ENCODE measurements around the gene DHRS11. TPM values are rescaled to one million over a fixed set of nuclear protein-coding genes. Genes with fewer than 3 reads are reported as not detected.

DHRS11 gene
- total and polyA plus RNA-seq, 4 experiments from 2014 or later = 3.6 to 7.8 (median 5.6) TPM

DNA sequence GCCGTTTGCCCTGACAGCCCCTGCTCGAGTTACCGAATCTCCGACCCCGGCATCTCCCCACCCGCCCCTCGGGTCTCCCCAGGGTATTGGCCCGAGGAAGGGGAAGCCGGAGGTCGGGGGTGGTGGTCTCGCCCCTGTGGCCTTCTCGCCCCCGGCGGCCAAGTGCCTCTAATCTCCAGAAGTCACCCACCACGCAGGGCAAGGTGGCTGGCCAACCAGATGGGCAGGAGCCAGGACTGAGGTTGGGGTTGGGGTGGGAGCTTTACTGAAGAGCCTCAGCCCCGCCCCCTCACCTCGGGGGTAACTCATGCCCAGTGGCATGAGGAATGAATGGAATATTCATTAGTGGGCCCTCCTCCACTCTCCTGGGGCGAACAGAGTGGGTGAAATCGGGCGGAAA, 637 bp downstream of the DHRS11 start:
- POLR2A ChIA-PET (ENCODE audit: partially characterized antibody) = interaction anchor here (1.0 to 4.2 kb wide), 4 partner anchors 10 to 58 kb away, joined by 4 to 39 read pairs (median 10); partner anchors contain the start of genes GGNBP2, MRM1, MYO19 and PIGW
- peak overlapping the region; percentile 35 to 82 (median 68) for H3K4me3 Mint-ChIP-seq
- Histone ChIP-seq H3K9me3 (ENCODE audit: control insufficient read depth in 1 of 2, low read length in 2 of 2) (no peaks in the 10 kb centered on the region), H3K27me3 (ENCODE audit: insufficient read depth, low read length) (no peaks in the 10 kb centered on the region), H3K4me1 (ENCODE audit: insufficient read depth, low read length) (peaks cover 20% of the 10 kb centered on the region), H3K27ac (ENCODE audit: low read depth, low read length) (peak overlapping the region; percentile 66), H3K4me3 (ENCODE audit: low read length in 2 of 2) (peak overlapping the region; percentile 11 to 62), H3K36me3 (ENCODE audit: insufficient read depth, low read length) (peaks cover 11% of the 10 kb centered on the region)
- no peaks in the 10 kb centered on the region for H3K27me3 Mint-ChIP-seq
- CTCF ChIA-PET (ENCODE audit: partially characterized antibody) = interaction anchor here (1.1 to 5.4 kb wide), 2 partner anchors 10 to 18 kb away, joined by 3 to 34 read pairs; partner anchors contain the start of gene MRM1
- no peaks in the 10 kb centered on the region for H3K9me3 Mint-ChIP-seq
- DNase-seq = no peak
- H3K27ac Mint-ChIP-seq = peak overlapping the region in 4 of 7 donors; percentile 22 to 66 (median 36)
- peaks cover 9 to 19% (median 16%) of the 10 kb centered on the region in 4 donors for H3K4me1 Mint-ChIP-seq
- peaks cover 3 to 21% of the 10 kb centered on the region in 2 donors for H3K36me3 Mint-ChIP-seq
- intact Hi-C loops (cut with micrococcal nuclease) = no loop called here

DNA sequence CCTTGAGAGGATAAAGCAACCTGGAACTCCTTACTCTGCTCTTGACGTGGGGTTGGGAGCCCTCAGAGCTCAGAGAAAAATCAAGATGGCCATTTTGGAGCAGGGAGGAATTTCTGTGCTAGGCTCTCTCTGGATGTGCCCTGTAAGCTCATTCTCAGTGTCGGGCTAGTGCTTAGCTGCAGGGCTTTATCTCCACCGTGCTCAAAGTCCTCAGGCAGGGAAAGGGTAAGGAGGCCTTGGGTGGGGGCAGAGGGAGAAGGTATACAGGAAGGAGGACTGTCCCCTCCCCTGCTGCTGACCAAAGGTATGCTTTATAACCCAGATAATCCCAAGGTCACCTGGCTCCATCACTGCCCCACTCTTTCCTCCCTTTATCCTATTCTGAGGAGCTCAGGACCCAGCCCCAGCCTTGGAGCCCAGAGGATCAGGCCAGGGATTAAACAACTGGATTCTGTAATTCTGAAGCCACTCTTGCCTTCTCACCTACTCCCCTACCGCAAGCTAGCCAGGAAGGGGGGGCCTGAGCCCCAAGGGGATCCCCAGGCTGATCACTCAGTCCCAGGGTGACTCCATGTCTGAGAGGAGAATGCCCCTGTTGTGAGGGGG, 1.1 kb downstream of the DHRS11 start:
- peak overlapping the region; percentile 11 to 62 for H3K4me3 ChIP-seq (ENCODE audit: low read length in 2 of 2)
- no peaks in the 10 kb centered on the region for H3K27me3 ChIP-seq (ENCODE audit: insufficient read depth, low read length)
- peaks cover 8% of the 10 kb centered on the region for H3K36me3 ChIP-seq (ENCODE audit: insufficient read depth, low read length)
- Mint-ChIP-seq H3K27me3 (no peaks in the 10 kb centered on the region), H3K36me3 (peaks cover 2 to 17% of the 10 kb centered on the region in 2 donors), H3K9me3 (no peaks in the 10 kb centered on the region), H3K27ac (peak overlapping the region in 4 of 7 donors; percentile 22 to 72 (median 39)), H3K4me3 (peak overlapping the region; percentile 47 to 82 (median 68)), H3K4me1 (peaks cover 9 to 23% (median 16%) of the 10 kb centered on the region in 4 donors)
- H3K27ac ChIP-seq (ENCODE audit: low read depth, low read length) = no peak overlapping the region
- ChIA-PET POLR2A (ENCODE audit: partially characterized antibody) (interaction anchor here (2.1 to 4.2 kb wide), 3 partner anchors 9 to 59 kb away, joined by 6 to 39 read pairs (median 15); partner anchors contain the start of genes GGNBP2, MRM1, MYO19 and PIGW), CTCF (ENCODE audit: partially characterized antibody) (interaction anchor here (1.1 to 5.4 kb wide), 2 partner anchors 9 to 18 kb away, joined by 3 to 34 read pairs; partner anchors contain the start of gene MRM1)
- DNase-seq = no peak
- peaks cover 20% of the 10 kb centered on the region for H3K4me1 ChIP-seq (ENCODE audit: insufficient read depth, low read length)
- intact Hi-C loops (cut with micrococcal nuclease) = no loop called here
- no peaks in the 10 kb centered on the region for H3K9me3 ChIP-seq (ENCODE audit: control insufficient read depth in 1 of 2, low read length in 2 of 2)

- no peak for DNase-seq
- H3K36me3 ChIP-seq (ENCODE audit: insufficient read depth, low read length) = peaks cover 6% of the 10 kb centered on the region
- POLR2A ChIA-PET (ENCODE audit: partially characterized antibody) = interaction anchor here (3.4 to 4.2 kb wide), 2 partner anchors 8 to 49 kb away, joined by 15 to 39 read pairs; partner anchors contain the start of genes GGNBP2 and MRM1
- peaks cover 0 to 12% of the 10 kb centered on the region in 2 donors for H3K36me3 Mint-ChIP-seq
- peaks cover 20% of the 10 kb centered on the region for H3K4me1 ChIP-seq (ENCODE audit: insufficient read depth, low read length)
- no peak overlapping the region for H3K27ac ChIP-seq (ENCODE audit: low read depth, low read length)
- no peaks in the 10 kb centered on the region for H3K27me3 ChIP-seq (ENCODE audit: insufficient read depth, low read length)
- no peak overlapping the region for H3K4me3 ChIP-seq (ENCODE audit: low read length in 2 of 2)
- peak overlapping the region in 1 of 7 donors; percentile 84 for H3K27ac Mint-ChIP-seq
- no peaks in the 10 kb centered on the region for H3K9me3 ChIP-seq (ENCODE audit: control insufficient read depth in 1 of 2, low read length in 2 of 2)
- intact Hi-C loops (cut with micrococcal nuclease) = no loop called here
- no peaks in the 10 kb centered on the region for H3K9me3 Mint-ChIP-seq
- H3K4me3 Mint-ChIP-seq = peak overlapping the region in 4 of 8 donors; percentile 19 to 68 (median 39)
- H3K4me1 Mint-ChIP-seq = peaks cover 9 to 23% (median 16%) of the 10 kb centered on the region in 4 donors
- H3K27me3 Mint-ChIP-seq = no peaks in the 10 kb centered on the region
- CTCF ChIA-PET (ENCODE audit: partially characterized antibody) = interaction anchor here (5.4 kb wide), 1 partner anchor 8 kb away, joined by 34 read pairs; the partner anchor contains the start of gene MRM1
These were observed 2.1 kb downstream of the DHRS11 start for GRCh38 chr17:36593656-36594316.

- Histone ChIP-seq H3K36me3 (ENCODE audit: insufficient read depth, low read length) (no peaks in the 10 kb centered on the region), H3K4me1 (ENCODE audit: insufficient read depth, low read length) (peaks cover 20% of the 10 kb centered on the region), H3K9me3 (ENCODE audit: control insufficient read depth in 1 of 2, low read length in 2 of 2) (no peaks in the 10 kb centered on the region), H3K27ac (ENCODE audit: low read depth, low read length) (no peak overlapping the region), H3K4me3 (ENCODE audit: low read length in 2 of 2) (no peak overlapping the region), H3K27me3 (ENCODE audit: insufficient read depth, low read length) (no peaks in the 10 kb centered on the region)
- ChIA-PET POLR2A (ENCODE audit: partially characterized antibody) (interaction anchor here (3.4 kb wide), 1 partner anchor 50 kb away, joined by 15 read pairs; the partner anchor contains the start of gene GGNBP2), CTCF (ENCODE audit: partially characterized antibody) (no interaction called here)
- Mint-ChIP-seq H3K4me3 (peak overlapping the region in 1 of 8 donors; percentile 17), H3K27ac (no peak overlapping the region), H3K4me1 (peaks cover 7 to 23% (median 16%) of the 10 kb centered on the region in 4 donors), H3K27me3 (no peaks in the 10 kb centered on the region), H3K36me3 (peaks cover 0 to 4% of the 10 kb centered on the region in 2 donors), H3K9me3 (no peaks in the 10 kb centered on the region)
- intact Hi-C loops (cut with micrococcal nuclease) = no loop called here
- DNase-seq = no peak
These were observed 3.1 kb downstream of the DHRS11 start for GRCh38 chr17:36594626-36595401.

GRCh38 chr17:36597226-36597625, 5.5 kb downstream of the DHRS11 start:
- Histone ChIP-seq H3K4me1 (ENCODE audit: insufficient read depth, low read length) (peaks cover 22% of the 10 kb centered on the region), H3K9me3 (ENCODE audit: control insufficient read depth in 1 of 2, low read length in 2 of 2) (no peaks in the 10 kb centered on the region), H3K27me3 (ENCODE audit: insufficient read depth, low read length) (no peaks in the 10 kb centered on the region), H3K4me3 (ENCODE audit: low read length in 2 of 2) (no peak overlapping the region), H3K36me3 (ENCODE audit: insufficient read depth, low read length) (no peaks in the 10 kb centered on the region), H3K27ac (ENCODE audit: low read depth, low read length) (no peak overlapping the region)
- ChIA-PET CTCF (ENCODE audit: partially characterized antibody) (interaction anchor here (0.5 kb wide), 1 partner anchor 20 kb away, joined by 3 read pairs; no protein-coding TSS in a partner anchor), POLR2A (ENCODE audit: partially characterized antibody) (no interaction called here)
- Mint-ChIP-seq H3K4me3 (peak overlapping the region in 3 of 8 donors; percentile 19 to 55 (median 41)), H3K27ac (peak overlapping the region in 2 of 7 donors; percentile 24 to 65), H3K4me1 (peaks cover 11 to 27% (median 19%) of the 10 kb centered on the region in 4 donors), H3K9me3 (no peaks in the 10 kb centered on the region), H3K27me3 (no peaks in the 10 kb centered on the region), H3K36me3 (peaks cover 0 to 3% of the 10 kb centered on the region in 2 donors)
- no peak for DNase-seq
- intact Hi-C loops (cut with micrococcal nuclease) = no loop called here

DNA sequence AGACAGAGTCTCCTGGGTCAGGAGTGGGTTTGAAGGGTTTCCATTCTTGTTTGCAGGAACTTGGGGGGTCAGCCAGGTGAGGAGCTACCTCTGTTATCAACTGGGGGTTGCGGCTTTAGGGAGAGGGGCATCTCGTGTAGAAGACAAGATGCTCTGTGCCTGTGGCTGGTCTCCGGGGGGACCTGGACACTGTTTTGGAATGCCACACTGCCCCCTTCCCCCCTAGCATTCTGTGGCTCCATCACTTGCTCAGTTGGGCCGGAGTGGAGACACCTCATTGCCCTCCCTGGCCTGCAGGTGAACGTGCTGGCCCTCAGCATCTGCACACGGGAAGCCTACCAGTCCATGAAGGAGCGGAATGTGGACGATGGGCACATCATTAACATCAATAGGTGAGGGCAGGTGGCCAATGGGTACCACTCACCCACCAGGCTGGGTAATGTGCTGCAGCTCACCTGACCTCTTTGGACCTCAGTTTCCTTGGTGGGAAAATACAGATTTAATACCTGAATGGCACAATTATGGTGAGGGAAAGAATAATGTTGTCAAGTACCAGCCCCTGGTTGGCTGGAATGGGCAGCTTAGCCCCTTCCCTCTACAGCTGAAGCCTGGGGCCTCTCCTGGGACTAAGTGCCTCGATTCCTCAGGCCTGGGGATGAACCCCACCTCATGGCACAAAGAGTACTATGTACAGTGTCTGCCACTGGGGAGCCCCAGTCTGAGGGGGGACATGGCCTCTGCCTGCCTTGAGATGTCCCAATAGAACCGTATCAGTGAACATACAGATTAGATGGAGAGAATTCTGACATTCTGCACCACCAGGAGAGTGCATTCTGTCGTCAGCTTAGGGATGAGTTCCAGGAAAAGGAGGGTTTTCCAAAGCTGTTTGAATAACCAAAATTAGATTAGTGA, 6.4 kb downstream of the DHRS11 start:
- peaks cover 11 to 28% (median 18%) of the 10 kb centered on the region in 4 donors for H3K4me1 Mint-ChIP-seq
- no peak for DNase-seq
- H3K27ac Mint-ChIP-seq = peak overlapping the region in 1 of 7 donors; percentile 35
- no peaks in the 10 kb centered on the region for H3K9me3 Mint-ChIP-seq
- Histone ChIP-seq H3K4me3 (ENCODE audit: low read length in 2 of 2) (no peak overlapping the region), H3K4me1 (ENCODE audit: insufficient read depth, low read length) (peaks cover 22% of the 10 kb centered on the region), H3K27me3 (ENCODE audit: insufficient read depth, low read length) (no peaks in the 10 kb centered on the region), H3K27ac (ENCODE audit: low read depth, low read length) (no peak overlapping the region), H3K36me3 (ENCODE audit: insufficient read depth, low read length) (no peaks in the 10 kb centered on the region), H3K9me3 (ENCODE audit: control insufficient read depth in 1 of 2, low read length in 2 of 2) (no peaks in the 10 kb centered on the region)
- intact Hi-C loops (cut with micrococcal nuclease) = no loop called here
- CTCF ChIA-PET (ENCODE audit: partially characterized antibody) = interaction anchor here (1.2 kb wide), 1 partner anchor 11 kb away, joined by 4 read pairs; no protein-coding TSS in a partner anchor
- peak overlapping the region in 3 of 8 donors; percentile 1 to 55 (median 19) for H3K4me3 Mint-ChIP-seq
- no peaks in the 10 kb centered on the region for H3K27me3 Mint-ChIP-seq
- POLR2A ChIA-PET (ENCODE audit: partially characterized antibody) = no interaction called here
- peaks cover 0 to 6% of the 10 kb centered on the region in 2 donors for H3K36me3 Mint-ChIP-seq

Data from CD4-positive, alpha-beta memory T cell (primary cell).